ENCODE data around the gene C4orf51. TPM values are rescaled to one million over a fixed set of nuclear protein-coding genes. Genes with fewer than 3 reads are reported as not detected.
"Not testable (repeated sequence)": the region's sequence is repeated elsewhere in the genome, so short reads cannot be mapped to it uniquely, and the experiment has no call there.

C4orf51 gene
- total RNA-seq, 2 experiments from 2014 or later, result not detected

DNA sequence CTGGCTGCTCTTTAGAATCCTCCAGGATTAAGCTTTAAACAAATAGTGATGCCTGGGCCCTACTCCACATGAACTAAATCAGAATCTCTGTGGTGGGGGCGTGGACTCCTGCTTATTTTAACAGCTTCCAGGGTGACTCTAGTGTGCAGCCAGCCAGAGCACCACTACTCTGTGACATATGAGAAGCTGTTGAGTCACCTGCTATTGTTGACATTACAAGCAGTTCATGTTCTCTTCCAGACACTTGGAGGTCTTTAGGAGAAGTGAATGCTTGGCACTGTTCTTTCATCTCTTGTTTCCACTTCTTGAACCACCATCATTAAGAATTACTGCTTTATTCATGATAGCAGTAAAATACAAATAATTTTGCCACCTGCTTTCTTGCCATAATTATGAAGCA is 426 bp upstream of the C4orf51 start:
- no peaks in the 10 kb centered on the region for H3K4me1 Mint-ChIP-seq
- ChIA-PET CTCF (no interaction called here), POLR2A (no interaction called here)
- no peaks in the 10 kb centered on the region for H3K36me3 Mint-ChIP-seq (ENCODE audit: low read depth)
- intact Hi-C loops (cut with DNase I, micrococcal nuclease), result no loop called here
- H3K27ac Mint-ChIP-seq, result no peak overlapping the region
- no peak for DNase-seq
- no peak for ATAC-seq
- H3K27me3 Mint-ChIP-seq, result peaks cover 9% of the 10 kb centered on the region
- no peak overlapping the region for H3K4me3 Mint-ChIP-seq
- peaks cover 2% of the 10 kb centered on the region for H3K9me3 Mint-ChIP-seq (ENCODE audit: low read depth)

DNA sequence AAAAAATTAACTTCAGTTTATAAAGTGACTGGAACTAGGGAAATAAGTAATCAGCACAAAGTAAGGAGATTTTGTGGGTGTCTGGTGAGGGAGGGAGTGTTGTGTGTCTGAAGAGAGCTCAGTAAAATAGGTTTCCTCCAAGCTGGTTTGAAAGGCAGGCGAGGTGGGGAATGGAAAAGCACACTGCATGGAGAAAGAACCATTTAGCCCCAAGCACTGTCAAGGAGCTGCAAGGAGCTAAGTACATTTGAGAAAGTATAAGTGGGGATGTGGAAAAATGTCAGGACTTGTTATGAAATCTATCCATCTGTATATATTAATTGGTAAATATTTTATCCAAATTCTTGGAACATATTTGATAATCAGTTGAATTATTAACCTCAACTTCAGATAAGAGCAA is 956 bp downstream of the C4orf51 start:
- intact Hi-C loops (cut with DNase I, micrococcal nuclease), result no loop called here

DNA sequence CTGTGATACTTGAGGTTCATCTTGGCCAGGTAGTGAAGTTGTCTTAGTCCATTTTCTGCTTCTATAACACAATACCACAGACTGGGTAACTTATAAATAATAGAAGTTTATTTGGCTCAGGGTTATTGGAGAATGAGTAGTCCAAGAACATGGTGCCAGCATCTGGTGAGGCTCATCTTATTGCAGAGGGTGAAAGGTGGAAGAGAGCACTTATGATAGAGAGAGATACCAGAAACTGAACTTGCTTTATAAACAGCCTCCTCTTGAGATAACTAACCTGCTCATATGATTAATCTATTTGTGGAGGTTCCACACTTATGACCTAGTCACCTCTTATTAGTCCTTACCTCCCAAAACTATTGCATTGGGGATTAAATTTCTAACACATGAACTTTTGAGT is 1.6 kb downstream of the C4orf51 start:
- Mint-ChIP-seq H3K4me1 (no peaks in the 10 kb centered on the region), H3K27ac (no peak overlapping the region), H3K4me3 (no peak overlapping the region), H3K9me3 (ENCODE audit: low read depth) (peaks cover 2% of the 10 kb centered on the region), H3K27me3 (peaks cover 14% of the 10 kb centered on the region), H3K36me3 (ENCODE audit: low read depth) (no peaks in the 10 kb centered on the region)
- ATAC-seq, result no peak
- DNase-seq, result no peak
- ChIA-PET CTCF (interaction anchor here (0.7 kb wide), 1 partner anchor 201 kb away, joined by 4 read pairs; no protein-coding TSS in a partner anchor), POLR2A (no interaction called here)
- intact Hi-C loops (cut with DNase I, micrococcal nuclease), result no loop called here

More for the DNA sequence above, 956 bp downstream of the C4orf51 start:
- no peak for DNase-seq
- ATAC-seq, result no peak
- CTCF ChIA-PET, result interaction anchor here (0.7 to 0.8 kb wide), 2 partner anchors 202 to 271 kb away, joined by 3 to 4 read pairs; no protein-coding TSS in a partner anchor
- Mint-ChIP-seq H3K4me1 (no peaks in the 10 kb centered on the region), H3K36me3 (ENCODE audit: low read depth) (no peaks in the 10 kb centered on the region), H3K27ac (no peak overlapping the region), H3K27me3 (peaks cover 14% of the 10 kb centered on the region), H3K4me3 (no peak overlapping the region), H3K9me3 (ENCODE audit: low read depth) (peaks cover 2% of the 10 kb centered on the region)
- POLR2A ChIA-PET, result no interaction called here

DNA sequence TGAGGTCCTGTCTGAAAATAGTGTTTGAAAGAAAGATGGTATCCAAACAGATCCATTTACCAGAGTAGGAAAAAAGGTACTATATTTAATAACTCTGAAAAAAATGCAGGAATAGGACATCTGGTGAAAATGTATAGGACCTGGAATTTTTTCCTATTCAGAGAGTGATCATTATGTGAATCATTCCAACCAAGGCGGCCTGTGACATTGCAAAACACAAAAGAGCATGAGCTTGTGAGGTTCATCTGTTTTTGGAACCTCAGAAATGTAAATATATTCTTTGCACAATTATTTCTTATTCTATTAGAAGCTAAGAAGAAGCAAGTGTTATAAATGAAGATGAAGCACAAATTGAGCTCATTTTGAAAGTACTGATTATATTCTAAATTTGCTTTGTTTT is 2.0 kb downstream of the C4orf51 start:
- H3K36me3 Mint-ChIP-seq (ENCODE audit: low read depth), result no peaks in the 10 kb centered on the region
- ChIA-PET POLR2A (no interaction called here), CTCF (interaction anchor here (0.6 kb wide), 1 partner anchor 68 kb away, joined by 3 read pairs; no protein-coding TSS in a partner anchor)
- DNase-seq (no peak), ATAC-seq (no peak)
- no peak overlapping the region for H3K27ac Mint-ChIP-seq
- no peak overlapping the region for H3K4me3 Mint-ChIP-seq
- intact Hi-C loops (cut with DNase I, micrococcal nuclease), result no loop called here
- no peaks in the 10 kb centered on the region for H3K4me1 Mint-ChIP-seq
- H3K27me3 Mint-ChIP-seq, result peaks cover 14% of the 10 kb centered on the region
- peaks cover 2% of the 10 kb centered on the region for H3K9me3 Mint-ChIP-seq (ENCODE audit: low read depth)

DNA sequence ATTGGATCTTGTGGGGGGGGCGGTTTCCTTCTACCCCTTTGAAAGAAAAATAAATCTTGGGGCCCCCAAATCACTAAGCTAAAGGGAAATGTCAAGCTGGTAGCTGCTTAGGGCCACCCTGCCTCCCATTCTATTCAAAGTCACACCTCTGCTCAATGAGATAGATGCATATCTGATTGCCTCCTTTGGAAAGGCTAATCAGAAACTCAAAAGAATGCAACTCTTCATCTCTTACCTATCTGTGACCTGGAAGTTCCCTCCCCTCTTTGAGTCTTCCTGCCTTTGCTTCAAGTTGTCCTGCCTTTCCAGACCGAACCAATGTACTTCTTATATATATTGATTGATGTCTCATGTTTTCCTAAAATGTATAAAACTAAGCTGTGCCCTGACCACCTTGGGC is 7.0 kb downstream of the C4orf51 start:
- Mint-ChIP-seq H3K36me3 (ENCODE audit: low read depth) (no peaks in the 10 kb centered on the region), H3K4me1 (no peaks in the 10 kb centered on the region), H3K27ac (no peak overlapping the region), H3K4me3 (no peak overlapping the region), H3K27me3 (peaks cover 9% of the 10 kb centered on the region), H3K9me3 (ENCODE audit: low read depth) (peaks cover 2% of the 10 kb centered on the region)
- DNase-seq (no peak), ATAC-seq (no peak)
- intact Hi-C loops (cut with DNase I, micrococcal nuclease), result no loop called here
- CTCF ChIA-PET, result interaction anchor here (0.7 kb wide), 2 partner anchors 174 to 1514 kb away, joined by 3 read pairs; no protein-coding TSS in a partner anchor
- POLR2A ChIA-PET, result no interaction called here

DNA sequence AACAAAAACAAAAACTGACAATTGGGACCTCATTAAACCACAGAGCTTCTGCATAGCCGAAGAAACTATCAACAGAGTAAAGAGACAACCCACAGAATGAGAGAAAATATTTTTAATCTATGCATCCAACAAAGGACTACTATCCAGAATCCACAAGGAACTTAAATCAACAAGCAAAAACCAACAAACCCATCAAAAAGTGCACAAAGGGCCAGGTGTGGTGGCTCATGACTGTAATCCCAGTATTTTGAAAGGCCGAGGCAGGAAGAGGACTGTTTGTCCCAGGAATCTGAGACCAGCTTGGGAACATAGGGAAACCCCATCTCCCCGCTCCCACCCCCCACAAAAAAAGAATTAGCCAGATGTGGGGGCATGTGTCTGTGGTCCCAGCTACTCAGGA is 10.7 kb downstream of the C4orf51 start:
- H3K9me3 Mint-ChIP-seq (ENCODE audit: low read depth), result peaks cover 4% of the 10 kb centered on the region
- POLR2A ChIA-PET, result no interaction called here
- no peaks in the 10 kb centered on the region for H3K4me1 Mint-ChIP-seq
- DNase-seq (no peak), ATAC-seq (no peak)
- intact Hi-C loops (cut with DNase I, micrococcal nuclease), result no loop called here
- no peaks in the 10 kb centered on the region for H3K36me3 Mint-ChIP-seq (ENCODE audit: low read depth)
- peaks cover 2% of the 10 kb centered on the region for H3K27me3 Mint-ChIP-seq
- CTCF ChIA-PET, result no interaction called here
- H3K4me3 Mint-ChIP-seq, result no peak overlapping the region
- no peak overlapping the region for H3K27ac Mint-ChIP-seq

DNA sequence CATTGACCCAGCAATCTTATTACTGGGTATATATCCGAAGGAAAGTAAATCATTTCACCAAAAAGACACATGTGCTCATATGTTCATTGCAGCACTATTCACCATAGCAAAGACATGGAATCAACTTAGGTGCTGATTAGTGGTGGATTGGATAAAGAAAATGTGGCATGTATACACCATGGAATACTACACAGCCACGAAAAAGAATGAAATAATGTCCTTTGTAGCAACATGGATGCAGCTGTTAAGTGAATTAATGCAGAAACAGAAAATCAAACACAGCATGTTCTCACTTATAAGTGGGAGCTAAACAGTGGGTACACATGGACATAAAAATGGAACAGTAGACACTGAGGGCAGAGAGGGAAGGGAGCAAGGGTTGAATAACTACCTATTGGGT is 11.5 kb downstream of the C4orf51 start:
- H3K4me3 Mint-ChIP-seq; H3K27me3 Mint-ChIP-seq; H3K9me3 Mint-ChIP-seq (ENCODE audit: low read depth); H3K27ac Mint-ChIP-seq; POLR2A ChIA-PET; DNase-seq; CTCF ChIA-PET; H3K4me1 Mint-ChIP-seq; H3K36me3 Mint-ChIP-seq (ENCODE audit: low read depth); intact Hi-C loops (cut with DNase I, micrococcal nuclease); ATAC-seq: not testable (repeated sequence)

DNA sequence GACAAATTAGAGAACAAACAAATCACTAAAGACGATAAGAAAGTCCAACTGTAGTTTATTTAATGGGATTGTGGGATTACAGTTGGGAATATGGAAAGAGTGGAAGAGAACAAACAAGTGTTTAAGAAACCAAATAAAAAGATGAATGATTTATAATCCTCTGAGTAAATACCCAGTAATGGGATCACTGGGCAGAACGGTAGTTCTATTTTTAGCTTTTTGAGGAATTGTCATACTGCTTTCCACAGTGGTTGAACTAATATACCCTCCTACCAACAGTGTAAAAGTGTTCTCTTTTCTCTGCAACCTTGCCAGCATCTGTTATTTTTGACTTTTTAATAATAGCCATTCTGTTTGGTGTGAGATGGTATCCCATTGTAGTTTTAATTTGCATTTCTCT is 15.0 kb downstream of the C4orf51 start:
- no peak overlapping the region for H3K4me3 Mint-ChIP-seq

DNA sequence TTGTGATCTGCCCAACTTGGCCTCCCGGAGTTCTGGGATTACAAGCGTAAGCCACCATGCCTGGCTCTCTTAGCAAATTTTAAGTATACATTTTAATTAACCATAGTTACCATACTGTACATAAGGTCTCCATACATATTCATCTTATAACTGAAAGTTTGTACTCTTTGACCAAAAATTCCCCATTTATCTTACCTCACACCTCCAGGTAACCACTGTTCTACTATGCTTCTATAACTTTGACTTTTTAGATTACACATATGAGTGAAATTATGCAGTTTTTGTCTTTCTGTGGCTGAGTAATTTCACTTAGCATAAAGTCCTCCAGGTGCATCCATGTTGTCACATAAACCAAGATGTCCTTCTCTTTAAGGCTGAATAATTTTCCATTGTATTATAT is 17.4 kb downstream of the C4orf51 start:
- peaks cover 4% of the 10 kb centered on the region for H3K4me1 Mint-ChIP-seq
- ChIA-PET POLR2A (no interaction called here), CTCF (no interaction called here)
- H3K36me3 Mint-ChIP-seq (ENCODE audit: low read depth), result no peaks in the 10 kb centered on the region
- H3K4me3 Mint-ChIP-seq, result no peak overlapping the region
- ATAC-seq (peak; percentile 47), DNase-seq (no peak)
- no peaks in the 10 kb centered on the region for H3K27me3 Mint-ChIP-seq
- intact Hi-C loops (cut with DNase I, micrococcal nuclease), result no loop called here
- peaks cover 3% of the 10 kb centered on the region for H3K9me3 Mint-ChIP-seq (ENCODE audit: low read depth)
- H3K27ac Mint-ChIP-seq, result no peak overlapping the region

More for the DNA sequence above, 15.0 kb downstream of the C4orf51 start:
- Mint-ChIP-seq H3K27me3 (no peaks in the 10 kb centered on the region), H3K36me3 (ENCODE audit: low read depth) (no peaks in the 10 kb centered on the region), H3K27ac (no peak overlapping the region), H3K4me1 (peaks cover 4% of the 10 kb centered on the region), H3K9me3 (ENCODE audit: low read depth) (peaks cover 4% of the 10 kb centered on the region)
- ChIA-PET POLR2A (no interaction called here), CTCF (no interaction called here)
- intact Hi-C loops (cut with DNase I, micrococcal nuclease), result no loop called here
- ATAC-seq (no peak), DNase-seq (no peak)

DNA sequence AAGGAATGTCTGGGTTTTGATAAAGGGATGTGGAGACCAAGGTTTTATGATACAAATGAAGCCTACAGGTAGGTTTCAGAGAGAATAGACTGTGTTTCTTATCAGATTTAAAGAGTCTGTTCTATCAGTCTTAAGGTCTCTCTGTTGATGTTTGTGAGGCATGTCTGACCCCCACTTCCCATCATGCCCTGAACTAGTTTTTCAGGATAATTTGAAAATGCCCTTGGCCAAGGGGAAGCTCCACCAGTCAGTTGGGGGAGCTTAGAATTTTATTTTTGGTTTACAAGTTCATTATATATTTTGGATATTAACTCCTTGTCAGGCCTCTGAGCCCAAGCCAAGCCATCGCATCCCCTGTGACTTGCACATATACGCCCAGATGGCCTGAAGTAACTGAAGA is 18.6 kb downstream of the C4orf51 start:
- Mint-ChIP-seq H3K4me3 (no peak overlapping the region), H3K27me3 (no peaks in the 10 kb centered on the region), H3K27ac (no peak overlapping the region), H3K4me1 (peaks cover 4% of the 10 kb centered on the region), H3K9me3 (ENCODE audit: low read depth) (peaks cover 3% of the 10 kb centered on the region), H3K36me3 (ENCODE audit: low read depth) (no peaks in the 10 kb centered on the region)
- intact Hi-C loops (cut with DNase I, micrococcal nuclease), result no loop called here
- POLR2A ChIA-PET, result no interaction called here
- ATAC-seq, result no peak
- CTCF ChIA-PET, result no interaction called here
- DNase-seq, result no peak

DNA sequence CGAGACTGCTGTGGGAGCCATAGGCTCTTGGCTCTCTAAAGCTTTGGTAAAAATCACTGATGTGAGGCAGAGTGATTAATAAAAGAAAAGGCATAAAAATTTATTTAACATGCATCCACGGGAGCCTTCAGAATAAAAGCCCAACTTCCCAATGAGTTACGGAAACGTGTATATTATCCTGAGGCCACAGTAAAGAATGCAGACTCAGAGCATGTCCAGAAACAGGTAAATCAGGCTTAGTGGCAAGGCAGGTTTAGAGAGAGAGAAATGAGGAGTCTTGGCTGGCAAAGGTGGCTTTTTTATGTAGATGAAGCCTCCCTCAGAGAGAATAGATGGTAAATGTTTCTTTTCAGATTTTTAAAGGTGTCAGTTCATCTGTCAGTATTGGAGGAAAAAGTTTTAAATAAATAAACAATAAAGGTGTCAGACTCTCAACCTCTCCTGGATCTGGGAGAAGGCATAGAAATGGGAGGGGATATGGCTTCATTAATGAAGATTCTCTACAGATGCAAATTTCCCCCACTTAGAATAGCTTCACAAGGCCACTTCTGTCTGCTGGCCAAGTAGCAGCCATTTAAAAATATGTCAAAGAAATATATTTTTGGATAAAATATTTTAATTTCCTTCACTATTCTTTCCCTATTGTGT is 24.0 kb downstream of the C4orf51 start:
- ATAC-seq (no peak), DNase-seq (no peak)
- Mint-ChIP-seq H3K27me3 (no peaks in the 10 kb centered on the region), H3K27ac (no peak overlapping the region), H3K4me1 (peaks cover 2% of the 10 kb centered on the region), H3K4me3 (no peak overlapping the region), H3K9me3 (ENCODE audit: low read depth) (no peaks in the 10 kb centered on the region), H3K36me3 (ENCODE audit: low read depth) (no peaks in the 10 kb centered on the region)
- ChIA-PET CTCF (no interaction called here), POLR2A (no interaction called here)
- intact Hi-C loops (cut with DNase I, micrococcal nuclease), result no loop called here

DNA sequence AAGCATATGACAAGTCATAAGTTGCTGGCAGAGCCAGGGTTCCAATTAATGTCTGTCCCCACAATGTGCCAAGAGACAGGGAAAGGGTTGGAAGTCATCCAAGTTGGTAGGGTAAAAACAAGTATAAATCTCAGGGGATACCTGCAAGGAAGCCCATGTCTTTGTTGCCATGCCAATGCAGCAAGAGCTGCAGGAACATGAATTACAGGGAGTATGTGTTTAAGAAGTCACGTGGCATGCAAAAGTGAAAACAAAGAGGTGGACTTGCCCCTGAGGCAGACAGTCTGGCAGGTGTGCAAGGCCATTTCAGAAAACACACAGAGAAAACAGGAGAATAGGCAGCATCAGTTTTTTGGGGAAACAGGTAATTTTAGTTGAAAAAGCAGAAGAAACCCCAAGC is 29.4 kb downstream of the C4orf51 start:
- Mint-ChIP-seq H3K4me1 (peaks cover 14% of the 10 kb centered on the region), H3K27ac (peak overlapping the region; percentile 2), H3K9me3 (ENCODE audit: low read depth) (peaks cover 22% of the 10 kb centered on the region), H3K4me3 (no peak overlapping the region), H3K27me3 (no peaks in the 10 kb centered on the region), H3K36me3 (ENCODE audit: low read depth) (peaks cover 2% of the 10 kb centered on the region)
- intact Hi-C loops (cut with DNase I, micrococcal nuclease), result no loop called here
- ATAC-seq, result no peak
- no peak for DNase-seq
- ChIA-PET POLR2A (interaction anchor here (0.5 to 1.1 kb wide), 3 partner anchors 89 to 180 kb away, joined by 3 read pairs; no protein-coding TSS in a partner anchor), CTCF (interaction anchor here (1.4 kb wide), 1 partner anchor 11 kb away, joined by 4 read pairs; no protein-coding TSS in a partner anchor)
